Esophagus squamous epithelium (tissue), 4 donors: ENCODE data around the gene ANP32B.

ENCODE experiments used
- POLR2A ChIP-seq, 4 donors: fragments of 450-650 bp; IDR thresholded peaks; one replicate each; pipeline ENCODE4 v1.6.1; 2017; ENCODE audit warnings: antibody characterized with exemption in 4 of 4, mild to moderate bottlenecking in 4 of 4, moderate library complexity in 3 of 4
- TF ChIP-seq, protein P1 (sequence below), 6 experiments: fragments of 450-650 bp in 4 of 6; fragments of 200-600 bp in 2 of 6; sonication (generic) in 2 of 6; IDR thresholded peaks; one replicate each; pipeline ENCODE4 v1.5.1; 2016 to 2019; ENCODE audit warnings: antibody characterized with exemption in 6 of 6, mild to moderate bottlenecking in 4 of 6, moderate library complexity in 4 of 6

DNA sequence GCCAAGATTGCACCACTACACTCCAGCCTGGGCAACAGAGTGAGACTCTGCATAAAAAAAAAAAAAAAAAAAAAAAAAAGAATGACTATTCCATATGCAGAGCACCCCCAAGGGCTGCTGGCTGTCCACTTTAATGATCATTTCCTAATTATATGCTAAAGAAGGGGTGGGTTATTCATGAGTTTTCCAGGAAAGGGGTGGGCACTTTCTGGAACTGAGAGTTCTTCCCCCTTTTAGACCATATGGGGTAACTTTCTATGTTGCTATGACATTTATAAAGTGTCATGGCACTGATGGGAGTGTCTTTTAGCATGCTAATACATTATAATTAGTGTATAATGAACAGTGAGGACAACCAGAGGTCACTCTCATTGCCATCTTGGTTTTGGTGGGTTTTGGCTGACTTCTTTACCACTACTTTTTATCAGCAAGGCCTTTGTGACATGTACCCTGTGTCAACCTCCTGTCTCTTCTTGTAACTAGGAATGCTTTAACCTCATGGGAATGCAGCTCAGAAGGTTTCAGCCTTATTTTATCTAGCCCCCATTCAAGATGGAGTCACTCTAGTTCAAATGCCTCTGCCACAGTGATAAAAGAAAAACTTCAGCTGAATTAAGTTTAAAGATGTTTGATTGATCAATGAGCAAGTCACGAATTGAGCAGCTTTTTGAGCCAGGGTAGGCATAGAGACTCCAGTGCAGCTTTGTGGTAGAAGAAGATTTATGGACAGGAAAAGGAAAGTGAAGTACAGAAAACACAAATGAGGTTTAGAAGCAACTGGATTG is 66.3 kb downstream of the ANP32B start:
- no peak for TF ChIP-seq POLR2A (IDR thresholded peaks at IDR 0.05)
- TF ChIP-seq, protein P1, sequence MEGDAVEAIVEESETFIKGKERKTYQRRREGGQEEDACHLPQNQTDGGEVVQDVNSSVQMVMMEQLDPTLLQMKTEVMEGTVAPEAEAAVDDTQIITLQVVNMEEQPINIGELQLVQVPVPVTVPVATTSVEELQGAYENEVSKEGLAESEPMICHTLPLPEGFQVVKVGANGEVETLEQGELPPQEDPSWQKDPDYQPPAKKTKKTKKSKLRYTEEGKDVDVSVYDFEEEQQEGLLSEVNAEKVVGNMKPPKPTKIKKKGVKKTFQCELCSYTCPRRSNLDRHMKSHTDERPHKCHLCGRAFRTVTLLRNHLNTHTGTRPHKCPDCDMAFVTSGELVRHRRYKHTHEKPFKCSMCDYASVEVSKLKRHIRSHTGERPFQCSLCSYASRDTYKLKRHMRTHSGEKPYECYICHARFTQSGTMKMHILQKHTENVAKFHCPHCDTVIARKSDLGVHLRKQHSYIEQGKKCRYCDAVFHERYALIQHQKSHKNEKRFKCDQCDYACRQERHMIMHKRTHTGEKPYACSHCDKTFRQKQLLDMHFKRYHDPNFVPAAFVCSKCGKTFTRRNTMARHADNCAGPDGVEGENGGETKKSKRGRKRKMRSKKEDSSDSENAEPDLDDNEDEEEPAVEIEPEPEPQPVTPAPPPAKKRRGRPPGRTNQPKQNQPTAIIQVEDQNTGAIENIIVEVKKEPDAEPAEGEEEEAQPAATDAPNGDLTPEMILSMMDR (IDR thresholded peaks at IDR 0.05), result no peak
